GM12878 (cell line): ENCODE results near the gene POU1F1. TPM values are rescaled to one million over a fixed set of nuclear protein-coding genes. Genes with fewer than 3 reads are reported as not detected.
"Not testable (repeated sequence)": the region's sequence is repeated elsewhere in the genome, so short reads cannot be mapped to it uniquely, and the experiment has no call there.

ENCODE experiments used
- ATAC-seq: fragments of 200-7000 bp; cut with Tn5 transposase; 3 replicates; pipeline ENCODE4 v1.9.1; 2020; ENCODE audit warnings: mild to moderate bottlenecking, moderate library complexity
- BruUV-seq: library from RNA; stranded (reverse); fragments of 400-500 nt; replicated peaks from 2 replicates; lab custom pipeline; 2021; lab: Mats Ljungman, UMichigan
- CTCF ChIA-PET: fragments of 300-600 bp; sonication (Branson Sonifier 250); formaldehyde crosslinking; extraction: SDS; loops from one replicate; lab custom pipeline; 2021; ENCODE audit warnings: inconsistent platforms; lab: Yijun Ruan, JAX
- POLR2A ChIA-PET: fragments of 350-600 bp; formaldehyde crosslinking; extraction: SDS; loops from one replicate; lab custom pipeline; 2021; ENCODE audit warnings: inconsistent platforms; lab: Charles Lee
- RAD21 ChIA-PET: fragments of 300-600 bp; sonication (Branson Sonifier 250); formaldehyde crosslinking; loops from one replicate; lab custom pipeline; 2023; ENCODE audit warnings: antibody characterized with exemption; ENCODE audit not compliant: unreplicated experiment; lab: Charles Lee
- SMC1A ChIA-PET: fragments of 300-600 bp; sonication (Branson Sonifier 250); formaldehyde crosslinking; loops from one replicate; lab custom pipeline; 2023; ENCODE audit not compliant: unreplicated experiment, uncharacterized antibody; lab: Charles Lee
- DNase-seq: peaks from one replicate; pipeline ENCODE4 v3.0.0-alpha.2; 2011; ENCODE audit warnings: low read depth, low spot score
- FAIRE-seq: peaks from 3 replicates; lab custom pipeline; 2011; peaks lifted over from hg19 to GRCh38; lab: Jason Lieb, UNC
- H2AFZ ChIP-seq: 2 replicates; pipeline ENCODE4 v1.6.0; 2011; ENCODE audit warnings: low read depth, low read length, control low read depth; ENCODE audit not compliant: control insufficient read depth
- H3K27ac ChIP-seq: 2 replicates; pipeline ENCODE4 v1.5.1; 2011; ENCODE audit warnings: control low read depth; ENCODE audit not compliant: control insufficient read depth, insufficient read depth
- H3K27me3 ChIP-seq, 2 experiments: replicated peaks in 1 of 2; 2 replicates each; pipeline versions ENCODE4 v1.6.0 to v1.6.1; 2011; ENCODE audit warnings: low read length in 1 of 2; ENCODE audit not compliant: control insufficient read depth in 2 of 2, insufficient read depth in 2 of 2
- H3K36me3 ChIP-seq, 2 experiments: 2 replicates each; pipeline ENCODE4 v1.5.1; 2011; ENCODE audit warnings: low read length in 1 of 2; ENCODE audit not compliant: control insufficient read depth in 2 of 2, insufficient read depth in 2 of 2
- H3K4me1 ChIP-seq: 2 replicates; pipeline ENCODE4 v1.6.1; 2011; ENCODE audit warnings: mild to moderate bottlenecking, low read length, moderate library complexity, mixed read lengths; ENCODE audit not compliant: control insufficient read depth, insufficient read depth
- H3K4me2 ChIP-seq: 2 replicates; pipeline ENCODE4 v1.6.0; 2011; ENCODE audit warnings: control low read depth; ENCODE audit not compliant: control insufficient read depth, insufficient read depth
- H3K4me3 ChIP-seq: fragments of 200-600 bp; sonication (generic); 2 replicates; pipeline ENCODE4 v1.5.1; 2016
- H3K79me2 ChIP-seq: 2 replicates; pipeline ENCODE4 v1.6.0; 2011; ENCODE audit warnings: low read length; ENCODE audit not compliant: control insufficient read depth, insufficient read depth
- H3K9ac ChIP-seq: 2 replicates; pipeline ENCODE4 v1.8.0; 2011; ENCODE audit warnings: low read length, control low read depth, mixed read lengths; ENCODE audit not compliant: control insufficient read depth, insufficient read depth
- H3K9me3 ChIP-seq: replicated peaks from 3 replicates; pipeline ENCODE4 v1.5.1; 2011; ENCODE audit warnings: mild to moderate bottlenecking, low read length; ENCODE audit not compliant: control insufficient read depth, insufficient read depth
- H4K20me1 ChIP-seq: 2 replicates; pipeline ENCODE4 v1.6.0; 2011; ENCODE audit not compliant: control insufficient read depth, insufficient read depth
- HCFC1 ChIP-seq: fragments of 150-350 bp; IDR thresholded peaks from 2 replicates; pipeline ENCODE4 v1.6.1; 2014; ENCODE audit warnings: low read length
- POLR2AphosphoS2 ChIP-seq: IDR thresholded peaks from 2 replicates; pipeline ENCODE4 v1.6.1; 2011; ENCODE audit warnings: low read depth, mild to moderate bottlenecking, low read length, improper control_type of control experiment, moderate library complexity
- RAD21 ChIP-seq: IDR thresholded peaks from 2 replicates; pipeline ENCODE4 v1.6.1; 2011; ENCODE audit warnings: mild to moderate bottlenecking, low read depth, low read length, moderate library complexity; ENCODE audit not compliant: insufficient read depth
- RB1 ChIP-seq: fragments of 450-650 bp; formaldehyde crosslinking; IDR thresholded peaks from 2 replicates; pipeline ENCODE4 v1.6.1; 2017; ENCODE audit warnings: mild to moderate bottlenecking, borderline replicate concordance
- SMC3 ChIP-seq: IDR thresholded peaks from 2 replicates; pipeline ENCODE4 v1.6.1; 2011; ENCODE audit warnings: low read length, improper control_type of control experiment, borderline replicate concordance
- ZNF207 ChIP-seq: fragments of 450-650 bp; IDR thresholded peaks from 2 replicates; pipeline ENCODE4 v1.6.1; 2014; ENCODE audit warnings: antibody characterized with exemption, mild to moderate bottlenecking, borderline replicate concordance
- WGBS: methylation state at CpG from one replicate; pipeline ENCODE4 v1.1.6; 2016; ENCODE audit warnings: low lambda C conversion rate; ENCODE audit not compliant: insufficient replicate concordance, insufficient coverage; ENCODE audit errors: missing lambda C conversion rate; 5-methylcytosine and 5-hydroxymethylcytosine counted together
- in situ Hi-C: fragments of 300-500 bp; cut with MboI; formaldehyde crosslinking; loops from 9 replicates; pipeline ENCODE4 v1.14.3; 2018; ENCODE audit warnings: mixed read lengths
- intact Hi-C: fragments of 100-400 bp; cut with micrococcal nuclease; formaldehyde crosslinking; loops from one replicate; pipeline ENCODE4 v1.14.2; 2022; ENCODE audit not compliant: unreplicated experiment
- polyA plus RNA-seq, 11 experiments: library from polyadenylated mRNA; depleted of rRNA in 4 of 11; unstranded in 6 of 11; stranded (reverse) in 5 of 11; fragments of >200 nt; fragmentation: Nextera tagmentation in 4 of 11; fragmentation: Illumina TruSeq in 1 of 11; extraction: Ambion mirVana in 4 of 11; extraction: Trizol in 1 of 11; gene quantifications; 1 replicate in 1 of 11; 2 replicates in 10 of 11; pipeline versions ENCODE4 v1.2.1 to v1.2.3, GENCODE V29; 2011 to 2016; ENCODE audit warnings: inconsistent platforms in 2 of 11, missing spikeins in 2 of 11, low read depth in 1 of 11
- total RNA-seq, 4 experiments: library from RNA; depleted of rRNA in 3 of 4; stranded (reverse); fragments of >200 nt in 3 of 4; fragmentation: Illumina TruSeq in 1 of 4; extraction: Trizol in 1 of 4; gene quantifications; 2 replicates each; pipeline versions ENCODE4 v1.2.1 to v1.2.3, GENCODE V29; 2013 to 2021
- TF ChIP-seq, protein P1 (sequence below), 3 experiments: IDR thresholded peaks in 2 of 3; conservative IDR thresholded peaks in 1 of 3; 2 replicates each; pipeline ENCODE4 v1.5.1; 2011; ENCODE audit warnings: low read depth in 3 of 3, low read length in 3 of 3, mild to moderate bottlenecking in 3 of 3, control low read depth in 2 of 3, moderate library complexity in 2 of 3, inconsistent platforms in 1 of 3, mixed read lengths in 1 of 3; ENCODE audit not compliant: control insufficient read depth in 2 of 3, insufficient read depth in 1 of 3; ENCODE audit errors: extremely low read depth in 1 of 3

Gene POU1F1
- total and polyA plus RNA-seq, 10 of the 15 experiments (the other 5 are each of a cell fraction or from before 2014, with no cell fraction given) = 0.04 TPM; not detected in 9

DNA sequence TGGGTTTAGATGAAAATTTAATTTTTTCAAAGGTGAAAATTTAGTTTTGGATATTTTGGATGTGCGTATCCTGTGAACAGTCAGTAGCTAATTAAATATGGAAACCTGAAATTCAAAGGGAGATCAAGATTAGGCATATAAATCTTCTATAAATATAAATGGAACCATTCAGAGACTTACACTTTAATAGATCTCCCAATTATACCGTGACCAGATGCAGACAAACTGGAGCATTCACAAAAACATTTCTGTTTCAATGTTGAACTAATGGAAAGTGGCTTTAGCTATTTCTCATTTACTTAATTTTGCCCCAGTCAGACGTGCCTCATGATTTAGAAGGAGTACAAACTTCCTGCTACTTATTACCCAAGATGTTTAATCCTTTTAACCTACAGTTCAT, 29.1 kb upstream of the POU1F1 start (continued):
- no peak for TF ChIP-seq HCFC1
- TF ChIP-seq, all 136 proteins: peak for 0

DNA sequence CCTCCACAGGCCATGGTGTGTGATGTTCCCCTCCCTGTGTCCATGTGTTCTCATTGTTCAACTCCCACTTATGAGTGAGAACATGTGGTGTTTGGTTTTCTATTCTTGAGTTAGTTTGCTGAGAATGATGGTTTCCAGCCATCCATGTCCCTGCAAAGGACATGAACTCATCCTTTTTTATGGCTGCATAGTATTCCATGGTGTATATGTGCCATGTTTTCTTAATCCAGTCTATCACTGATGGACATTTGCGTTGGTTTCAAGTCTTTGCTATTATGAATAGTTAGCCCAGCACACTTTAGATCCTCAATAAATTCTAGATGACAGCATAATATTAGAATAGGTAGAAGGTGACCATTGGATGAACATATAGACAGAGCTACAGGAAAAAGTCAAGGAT, 28.6 kb upstream of the POU1F1 start:
- in situ Hi-C loops, POLR2A ChIA-PET, H3K36me3 ChIP-seq, intact Hi-C loops, H4K20me1 ChIP-seq, H2AFZ ChIP-seq, SMC1A ChIA-PET, H3K9me3 ChIP-seq, RAD21 ChIA-PET, DNase-seq, H3K4me1 ChIP-seq, BruUV-seq, FAIRE-seq, ATAC-seq, H3K4me3 ChIP-seq, H3K27ac ChIP-seq, H3K79me2 ChIP-seq, H3K9ac ChIP-seq, H3K4me2 ChIP-seq, H3K27me3 ChIP-seq: not testable (repeated sequence)
- CTCF ChIA-PET = interaction anchor here (0.6 kb wide), 1 partner anchor 23 kb away, joined by 3 read pairs; no protein-coding TSS in a partner anchor
- WGBS = 32% methylated on average over 1 of the region's 1 CpG

DNA sequence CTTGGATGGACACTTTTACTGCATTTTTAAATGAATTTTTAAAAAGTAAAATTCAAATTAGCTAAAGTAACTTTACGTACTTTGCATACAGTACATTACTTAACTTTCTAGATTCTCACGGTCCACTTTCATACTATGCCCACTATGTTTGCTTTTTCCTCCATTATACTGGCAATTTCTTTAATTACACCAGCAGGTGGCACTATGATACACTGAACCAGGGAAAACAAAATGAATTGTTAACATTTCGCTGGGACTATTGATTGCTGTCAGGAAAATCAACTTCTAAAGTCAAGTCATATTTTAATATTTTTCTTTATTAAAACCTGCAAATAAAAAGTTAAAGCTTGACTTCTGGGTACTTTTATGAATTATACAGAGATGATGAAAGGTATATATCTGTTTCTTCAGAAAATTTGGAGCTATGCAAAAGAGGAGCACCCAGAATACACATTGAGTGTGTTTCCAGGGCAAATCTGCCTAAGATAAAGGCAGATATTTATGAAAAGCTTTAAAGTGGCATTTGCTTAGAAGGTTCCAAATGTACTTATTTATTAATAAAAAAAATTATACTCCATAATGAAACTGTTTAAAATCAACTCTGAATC, 21.8 kb upstream of the POU1F1 start:
- TF ChIP-seq ZNF207 = no peak
- TF ChIP-seq, protein P1, sequence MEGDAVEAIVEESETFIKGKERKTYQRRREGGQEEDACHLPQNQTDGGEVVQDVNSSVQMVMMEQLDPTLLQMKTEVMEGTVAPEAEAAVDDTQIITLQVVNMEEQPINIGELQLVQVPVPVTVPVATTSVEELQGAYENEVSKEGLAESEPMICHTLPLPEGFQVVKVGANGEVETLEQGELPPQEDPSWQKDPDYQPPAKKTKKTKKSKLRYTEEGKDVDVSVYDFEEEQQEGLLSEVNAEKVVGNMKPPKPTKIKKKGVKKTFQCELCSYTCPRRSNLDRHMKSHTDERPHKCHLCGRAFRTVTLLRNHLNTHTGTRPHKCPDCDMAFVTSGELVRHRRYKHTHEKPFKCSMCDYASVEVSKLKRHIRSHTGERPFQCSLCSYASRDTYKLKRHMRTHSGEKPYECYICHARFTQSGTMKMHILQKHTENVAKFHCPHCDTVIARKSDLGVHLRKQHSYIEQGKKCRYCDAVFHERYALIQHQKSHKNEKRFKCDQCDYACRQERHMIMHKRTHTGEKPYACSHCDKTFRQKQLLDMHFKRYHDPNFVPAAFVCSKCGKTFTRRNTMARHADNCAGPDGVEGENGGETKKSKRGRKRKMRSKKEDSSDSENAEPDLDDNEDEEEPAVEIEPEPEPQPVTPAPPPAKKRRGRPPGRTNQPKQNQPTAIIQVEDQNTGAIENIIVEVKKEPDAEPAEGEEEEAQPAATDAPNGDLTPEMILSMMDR (IDR thresholded peaks at IDR 0.05 in 2 of 3, conservative IDR thresholded peaks at IDR 0.05 in 1 of 3; ENCODE audit: control insufficient read depth in 2 of 3, extremely low read depth in 1 of 3, insufficient read depth in 1 of 3, low read depth in 3 of 3, low read length in 3 of 3) = peak; percentile 52 to 59 (median 58); a peak in 5 of 6 replicates
- TF ChIP-seq RB1 = no peak
- TF ChIP-seq POLR2AphosphoS2 = no peak
- TF ChIP-seq RAD21 = peak; percentile 67
- peak; percentile 39; the same call in 1 of the 2 replicates for TF ChIP-seq SMC3
- H3K9ac ChIP-seq = no peak overlapping the region
- ChIA-PET CTCF (interaction anchor here (0.6 to 3.7 kb wide), 28 partner anchors 9 to 904 kb away, joined by 3 to 24 read pairs (median 4); no protein-coding TSS in a partner anchor), RAD21 (interaction anchor here (0.6 to 1.4 kb wide), 5 partner anchors 53 to 882 kb away, joined by 3 to 4 read pairs (median 3); no protein-coding TSS in a partner anchor), SMC1A (interaction anchor here (0.6 to 1.4 kb wide), 14 partner anchors 9 to 884 kb away, joined by 3 to 8 read pairs (median 3); partner anchors contain the start of gene CHMP2B), POLR2A (no interaction called here)
- no TSS peak for BruUV-seq
- H3K27me3 ChIP-seq = no peaks in the 10 kb centered on the region
- H2AFZ ChIP-seq = no peak overlapping the region
- in situ Hi-C loops (no loop called here), intact Hi-C loops (loop anchor here (1.0 to 5.0 kb wide), 4 partner anchors 207 to 883 kb away; no protein-coding TSS in a partner anchor)
- WGBS = 2% methylated on average over 3 of the region's 3 CpGs
- H3K4me3 ChIP-seq = no peak overlapping the region
- no peaks in the 10 kb centered on the region for H3K9me3 ChIP-seq
- no peak overlapping the region for H3K27ac ChIP-seq
- no peaks in the 10 kb centered on the region for H3K36me3 ChIP-seq
- H3K4me2 ChIP-seq = no peak overlapping the region
- ATAC-seq (peak; percentile 88), DNase-seq (no peak), FAIRE-seq (no peak)
- H3K4me1 ChIP-seq = no peaks in the 10 kb centered on the region
- H3K79me2 ChIP-seq = no peaks in the 10 kb centered on the region
- H4K20me1 ChIP-seq = no peaks in the 10 kb centered on the region
